Medulla oblongata (tissue), 1 donor: ENCODE data around the gene ZCCHC13.
"Not testable (repeated sequence)": the region's sequence is repeated elsewhere in the genome, so short reads cannot be mapped to it uniquely, and the experiment has no call there.

ENCODE experiments used
- DNase-seq: peaks from one replicate; pipeline ENCODE4 v3.0.0-alpha.2; 2015; ENCODE audit errors: extremely low spot score

The ZCCHC13 gene

DNA sequence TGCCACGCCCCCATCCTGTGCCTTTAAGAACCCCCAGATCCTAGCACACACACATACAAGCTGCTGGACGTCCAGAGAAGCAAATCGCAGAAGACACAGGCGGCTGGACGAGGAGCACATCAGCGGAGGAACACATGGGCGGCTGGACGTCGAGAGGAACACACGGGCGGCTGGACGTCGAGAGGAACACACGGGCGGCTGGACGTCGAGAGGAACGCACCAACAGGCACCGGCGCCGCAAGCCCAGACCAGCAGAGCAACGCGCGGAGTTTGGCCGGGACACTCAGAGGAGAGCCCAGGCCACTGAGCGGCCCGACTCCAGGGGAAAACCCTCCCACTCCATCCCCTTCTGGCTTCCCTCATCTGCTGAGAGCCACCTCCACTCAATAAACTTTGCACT, 17.2 kb downstream of the ZCCHC13 start:
- DNase-seq = no peak

DNA sequence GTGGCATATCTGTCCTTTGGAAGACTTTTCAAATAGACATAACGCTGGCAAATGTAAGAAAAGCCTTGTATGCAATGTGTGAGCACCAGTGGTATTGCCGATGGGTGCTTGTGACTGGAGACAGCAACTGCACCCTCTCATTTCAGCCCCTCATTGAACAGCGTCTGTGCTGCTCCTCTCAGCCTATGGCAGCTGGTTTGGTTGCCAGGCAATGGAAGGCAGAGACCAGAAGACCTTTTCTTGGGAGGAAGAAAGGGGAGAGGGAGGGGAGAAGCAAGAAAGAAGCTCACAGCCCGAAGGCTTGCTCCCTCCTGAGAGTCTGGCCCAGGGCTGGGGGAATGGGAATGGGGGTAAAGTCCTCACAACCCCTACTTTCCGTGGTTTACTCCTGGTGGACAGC, 20.2 kb downstream of the ZCCHC13 start:
- no peak for DNase-seq

DNA sequence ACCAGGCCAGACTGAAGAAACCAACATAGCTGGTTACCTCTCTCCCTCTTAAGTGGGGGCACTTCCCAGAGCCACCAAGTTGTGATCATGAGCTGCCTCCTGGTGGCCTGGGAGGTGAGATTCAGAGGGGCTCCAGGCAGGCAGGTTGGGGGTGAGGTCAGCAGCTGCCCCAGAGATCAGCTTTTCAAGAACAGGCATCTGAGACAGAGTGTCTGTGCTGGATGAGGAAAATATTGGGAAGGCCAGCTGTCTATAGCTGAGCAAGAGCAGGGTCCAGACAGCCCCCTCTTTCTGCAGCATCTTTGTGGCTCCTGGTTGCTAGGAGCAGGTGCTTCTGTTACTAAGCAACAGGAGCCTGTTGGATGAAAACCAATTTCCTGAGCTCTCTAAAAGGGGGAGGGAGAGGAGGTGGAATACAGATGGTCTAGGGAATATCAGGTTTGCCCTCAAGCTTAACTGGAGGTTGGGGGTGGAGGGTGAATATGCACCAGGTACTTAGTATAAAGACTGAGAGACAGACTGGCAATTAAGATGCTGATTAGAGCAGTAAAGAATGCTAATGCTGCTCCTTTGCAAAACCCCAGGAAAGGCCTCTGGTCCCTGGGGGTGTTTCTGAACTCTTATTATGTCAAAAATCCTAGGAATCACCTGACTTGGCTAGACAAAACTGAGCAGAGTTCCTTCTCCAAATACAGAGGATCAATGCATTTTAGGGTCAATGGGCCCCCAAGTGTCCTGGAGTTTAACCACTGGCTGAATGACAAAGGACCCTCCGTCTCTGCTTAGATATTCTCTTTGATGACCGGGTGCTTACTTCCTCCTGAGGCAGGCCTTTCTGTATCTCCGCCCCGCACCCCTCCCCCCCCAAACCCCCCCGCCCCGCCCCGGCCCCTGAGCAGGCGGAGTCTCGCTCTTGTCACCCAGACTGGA, 21.4 kb downstream of the ZCCHC13 start:
- no peak for DNase-seq

DNA sequence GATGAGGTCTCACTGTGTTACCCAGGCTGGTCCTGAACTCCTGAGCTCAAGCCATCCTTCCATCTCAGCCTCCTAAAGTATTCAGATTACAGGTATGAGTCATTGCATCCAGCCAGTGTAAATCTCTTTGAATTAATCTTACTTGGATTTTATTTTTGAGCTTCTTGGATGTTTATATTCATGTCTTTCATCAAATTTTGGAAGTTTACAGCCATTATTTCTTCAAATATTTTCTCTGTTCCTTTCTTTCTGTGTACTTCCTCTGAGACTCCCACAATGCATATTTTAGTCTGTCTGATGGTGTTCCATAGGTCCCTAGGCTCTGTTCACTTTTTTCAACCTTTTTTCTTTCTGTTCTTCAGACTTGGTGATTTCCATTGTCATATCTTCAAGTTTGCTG, 34.9 kb downstream of the ZCCHC13 start:
- no peak for DNase-seq

DNA sequence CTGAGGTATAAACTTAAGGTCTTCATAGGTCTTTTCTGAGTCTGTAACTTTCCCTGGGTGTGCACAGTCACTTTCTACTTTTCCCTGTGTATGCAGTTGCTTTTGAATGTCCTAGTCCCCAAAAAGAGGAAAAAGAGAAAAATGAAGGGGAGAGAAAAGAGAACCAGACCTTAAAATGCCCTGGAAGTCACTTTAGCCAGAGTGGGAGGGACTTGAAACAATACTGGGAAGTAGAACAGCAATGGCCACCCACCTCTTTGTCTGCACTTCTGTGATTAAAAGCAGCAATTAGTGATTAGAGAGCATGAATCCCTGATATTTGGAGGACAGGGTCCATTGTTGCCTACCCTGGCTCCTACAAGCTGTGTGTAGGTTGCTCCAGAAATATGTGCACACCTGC, 36.1 kb downstream of the ZCCHC13 start:
- no peak for DNase-seq

DNA sequence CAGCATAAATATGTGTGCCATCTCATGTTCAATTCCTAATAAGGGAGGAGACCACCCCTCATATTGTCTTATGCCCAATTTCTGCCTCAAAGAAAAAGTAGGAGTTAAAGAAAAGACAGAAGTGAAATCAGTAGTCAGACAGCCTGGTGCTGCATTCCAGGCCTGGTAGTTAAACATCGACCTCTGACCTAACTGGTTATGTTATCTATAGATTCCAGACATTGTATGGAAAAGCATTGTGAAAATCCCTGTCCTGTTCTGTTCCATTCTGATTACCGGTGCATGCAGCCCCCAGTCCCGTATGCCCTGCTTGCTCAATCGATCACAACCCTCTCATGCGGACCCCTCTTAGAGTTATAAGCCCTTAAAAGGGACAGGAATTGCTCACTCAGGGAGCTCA, 38.2 kb downstream of the ZCCHC13 start:
- not testable (repeated sequence) for DNase-seq

DNA sequence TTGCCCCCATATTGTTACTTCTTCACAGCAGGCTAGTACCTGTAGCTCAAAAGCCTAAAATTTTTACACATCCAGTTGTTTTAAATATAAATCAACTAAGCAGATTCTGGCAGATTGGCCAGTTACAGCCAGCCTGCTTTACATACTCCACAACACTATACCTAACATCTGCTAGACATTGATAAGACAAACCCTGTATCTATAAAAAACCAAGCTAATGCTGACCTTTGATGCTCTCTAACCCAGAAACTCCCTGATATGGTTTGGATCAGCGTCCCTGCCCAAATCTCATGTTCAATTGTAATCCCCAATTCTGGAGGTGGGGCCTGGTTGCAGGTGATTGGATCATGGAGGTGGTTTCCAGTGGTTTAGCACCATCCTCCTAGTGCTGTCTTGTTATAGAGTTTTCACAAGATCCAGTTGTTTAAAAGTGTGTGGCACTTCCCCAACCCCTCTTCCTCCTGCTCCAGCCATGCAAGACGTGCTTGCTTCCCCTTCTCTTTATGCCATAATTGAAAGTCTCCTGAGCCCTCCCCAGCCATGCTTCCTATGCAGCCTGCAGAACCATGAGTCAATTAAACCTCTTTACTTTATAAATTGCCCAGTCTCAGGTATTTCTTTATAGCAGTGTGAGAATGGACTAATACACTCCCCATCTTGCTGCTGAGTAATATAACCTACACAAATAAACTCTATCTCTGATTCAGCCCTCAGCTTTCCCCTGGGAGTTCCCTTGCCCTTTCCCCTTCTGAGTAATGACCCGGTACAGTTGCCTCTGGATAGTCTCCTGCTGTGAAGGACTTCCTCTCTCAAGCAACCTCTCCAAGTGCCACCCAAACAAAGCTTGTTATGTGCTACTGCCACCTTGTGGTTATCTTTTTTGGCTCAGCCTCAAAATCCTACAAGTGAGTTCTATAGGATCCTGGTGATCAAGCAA, 39.6 kb downstream of the ZCCHC13 start:
- peak; percentile 82 for DNase-seq

DNA sequence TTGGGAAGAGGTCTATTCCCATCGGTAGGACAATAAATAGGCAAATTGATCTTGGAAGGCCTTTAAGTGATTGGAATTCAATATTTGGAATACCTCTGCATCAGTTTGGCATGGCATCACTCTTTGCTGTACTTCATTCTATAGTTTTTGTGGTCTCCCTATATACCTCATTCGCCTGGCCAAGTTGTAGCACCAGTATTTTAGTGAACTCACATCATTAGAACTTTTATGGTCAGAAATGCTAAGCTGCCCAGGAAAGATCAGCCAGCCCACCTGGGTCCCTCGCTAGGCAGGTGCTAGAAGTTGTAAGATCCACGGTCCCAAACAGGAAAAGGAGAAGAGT, 40.3 kb downstream of the ZCCHC13 start:
- no peak for DNase-seq

DNA sequence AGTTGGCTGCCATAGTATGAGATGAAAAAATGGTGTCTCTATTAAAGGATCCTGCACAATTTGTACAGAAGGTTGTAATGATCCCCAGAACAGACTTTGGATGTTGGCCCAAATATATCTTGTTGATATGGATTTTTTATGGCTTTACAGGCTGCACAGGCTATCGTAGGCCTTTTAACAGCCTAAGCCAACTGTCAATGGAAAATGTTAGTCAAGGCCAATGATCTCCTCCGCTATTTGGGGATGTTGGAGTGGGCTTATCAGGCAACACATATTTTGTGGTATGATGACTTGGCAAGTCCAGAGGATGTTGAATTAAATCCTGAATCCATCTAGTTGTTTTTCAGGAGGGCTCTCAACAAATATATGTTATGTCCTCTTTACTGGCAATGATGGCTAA, 42.1 kb downstream of the ZCCHC13 start:
- DNase-seq = no peak

DNA sequence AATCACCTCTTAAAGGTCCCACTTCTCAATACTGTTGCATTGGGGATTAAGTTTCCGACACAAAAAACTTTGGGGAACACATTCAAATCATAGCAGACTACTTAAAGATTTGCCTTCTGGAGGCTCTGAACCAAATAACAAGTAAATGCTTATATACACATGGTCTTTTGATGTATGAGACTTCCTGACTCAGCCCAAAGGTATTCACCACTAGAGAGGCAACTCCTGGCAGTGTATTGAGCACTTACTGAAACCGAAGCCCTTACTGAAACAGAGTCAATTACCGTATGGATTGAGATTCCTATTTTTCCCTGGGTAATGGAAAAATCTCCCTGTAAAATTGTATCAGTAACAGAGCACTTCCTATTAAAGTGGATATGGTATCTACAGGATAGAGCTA, 45.4 kb downstream of the ZCCHC13 start:
- no peak for DNase-seq

DNA sequence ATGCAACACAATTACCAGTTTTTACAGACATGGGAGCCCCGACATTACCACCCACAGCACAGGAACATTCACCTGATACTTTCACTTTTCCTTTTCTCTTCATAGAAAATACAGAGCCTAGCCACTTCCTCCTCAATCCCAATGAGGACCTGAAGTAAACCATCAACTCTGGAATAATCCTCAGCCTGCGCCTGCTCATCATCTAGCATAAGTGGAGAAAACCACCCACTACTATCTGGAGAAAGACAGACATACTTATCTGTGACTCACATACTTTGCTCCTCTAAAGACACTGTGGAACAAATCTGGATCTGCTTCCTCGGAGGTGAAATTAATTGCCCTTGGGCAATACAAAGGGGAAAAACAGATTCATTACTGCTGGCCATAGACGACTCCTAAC, 47.8 kb downstream of the ZCCHC13 start:
- DNase-seq = no peak

DNA sequence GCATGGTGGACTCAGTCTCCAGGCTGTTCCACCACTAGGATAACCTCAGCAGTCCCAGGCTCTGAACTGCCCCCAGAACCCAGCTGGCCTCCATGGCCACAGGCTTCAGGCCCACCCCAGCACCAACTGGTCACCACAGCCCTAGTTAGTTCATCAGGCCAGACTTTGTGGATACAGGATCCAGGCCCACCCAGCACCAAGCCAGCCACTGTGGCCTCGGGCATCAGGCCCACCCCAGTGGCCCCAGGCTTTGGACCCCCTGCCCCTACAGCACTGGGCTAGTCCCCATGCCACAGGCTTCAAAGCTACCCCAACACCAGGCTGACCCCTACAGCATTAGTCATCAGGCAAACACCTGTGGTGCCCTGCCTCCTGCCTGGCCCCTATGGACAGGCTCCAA, 50.0 kb downstream of the ZCCHC13 start:
- DNase-seq = no peak
